Heart right ventricle (tissue), 16 donors: Measurements from ENCODE around the gene PGRMC1. TPM values are rescaled to one million over a fixed set of nuclear protein-coding genes. Genes with fewer than 3 reads are reported as not detected.

Experiments
- ATAC-seq, 8 donors: fragments of 200-7000 bp; cut with Tn5 transposase; one replicate each; pipeline ENCODE4 v1.9.1; 2020; ENCODE audit warnings: mild to moderate bottlenecking in 8 of 8, moderate library complexity in 8 of 8, moderate number of reproducible peaks in 1 of 8
- DNase-seq, 2 donors: peaks; one replicate each; pipeline ENCODE4 v3.0.0-alpha.2; 2020
- H3K27ac ChIP-seq, 10 donors: fragments of 200-600 bp; sonication (generic) in 2 of 10; one replicate each; pipeline versions ENCODE4 v1.5.0 to v1.8.0; 2020 to 2022; ENCODE audit warnings: mild to moderate bottlenecking in 3 of 10
- H3K27me3 ChIP-seq, 7 donors: fragments of 200-600 bp; one replicate each; pipeline ENCODE4 v1.8.0; 2021 to 2022; ENCODE audit warnings: mild to moderate bottlenecking in 2 of 7
- H3K36me3 ChIP-seq, 9 donors: fragments of 200-600 bp; sonication (generic) in 1 of 9; one replicate each; pipeline versions ENCODE4 v1.5.0 to v1.8.0; 2020 to 2022; ENCODE audit warnings: mild to moderate bottlenecking in 2 of 9
- H3K4me1 ChIP-seq, 9 donors: fragments of 200-600 bp; sonication (generic) in 1 of 9; one replicate each; pipeline versions ENCODE4 v1.5.0 to v1.8.0; 2020 to 2022; ENCODE audit warnings: mild to moderate bottlenecking in 4 of 9
- H3K4me3 ChIP-seq, 10 donors: fragments of 200-600 bp; sonication (generic) in 2 of 10; one replicate each; pipeline versions ENCODE4 v1.5.0 to v1.8.0; 2020 to 2022; ENCODE audit warnings: mild to moderate bottlenecking in 7 of 10, moderate library complexity in 2 of 10
- H3K9me3 ChIP-seq, 11 donors: fragments of 200-600 bp in 10 of 11; sonication (generic) in 2 of 11; one replicate each; pipeline versions ENCODE4 v1.5.0 to v1.8.0; 2013 to 2022; ENCODE audit warnings: mild to moderate bottlenecking in 2 of 11, control low read depth in 1 of 11, moderate library complexity in 1 of 11
- WGBS, 2 donors: extraction: QIAGEN DNeasy Blood & Tissue Kit; methylation state at CpG; one replicate each; pipeline ENCODE4 v1.1.7; 2013; ENCODE audit warnings: inconsistent platforms in 1 of 2; 5-methylcytosine and 5-hydroxymethylcytosine counted together
- intact Hi-C, 10 donors: fragments of 100-400 bp; cut with DNase I; formaldehyde crosslinking; loops; one replicate each; pipeline versions ENCODE4 v1.11.1 to v1.14.2; 2022
- polyA plus RNA-seq, 2 donors: library from polyadenylated mRNA; stranded (reverse); fragments of 200-250 nt; gene quantifications; one replicate each; pipeline ENCODE4 v1.2.3, GENCODE V29; 2013
- total RNA-seq, 10 donors: library from RNA; stranded (reverse); fragmentation: NEBNext Ultra II Directional in 3 of 10; extraction: Animal tissue kit (Norgen Biotek cat#: 25700) in 3 of 10; gene quantifications; one replicate each; pipeline versions ENCODE4 v1.2.1 to v1.2.4, GENCODE V29; 2021 to 2023
- TF ChIP-seq, protein P1 (sequence below), 9 donors: fragments of 200-600 bp; sonication (generic) in 2 of 9; IDR thresholded peaks; one replicate each; pipeline versions ENCODE4 v1.5.0 to v1.8.0; 2021 to 2022; ENCODE audit warnings: antibody characterized with exemption in 9 of 9, mild to moderate bottlenecking in 5 of 9, moderate library complexity in 1 of 9
- donor health status: Arrhythmogenic right ventricular cardiomyopathy.
- donor health status: ischemic (EF 13 %, LVEDD 7.1; RV severe dilation, severe dysfunction).
- donor health status: healthy with polysubstance abuse.
- donor health status: DM: no; HTN: yes; CAD: no.
- donor health status: DM: no; HTN: no; CAD: no.
- donor health status: ischemic (EF 25% LVEDD 6.9; RV normal size, moderate dysfunction).
- donor health status: ischemic (EF 25% LVEDD 5.7; RV mildly dilated, moderate dysfunction).
- donor health status: healthy.
- donor health status: DM: yes; HTN: yes; CAD: no.
- donor health status: Ischemic cardiomyopathy.
- donor health status: ischemic (EF 35%, LVEDD 5.7; RV mildly dilated, moderate dysfunction).
- donor health status: nonischemic (EF 11% LVEDD 7.7; RV severe dilation, severe dysfunction).
- donor health status: DM: yes; HTN: yes; CAD: no.
- donor health status: PGD.
- donor health status: ischemic (EF 29% LVEDD 5.4; RV normal size, mild dysfunction).
- donor health status: nonischemic (EF 23%, LVEDD 6.1; RV moderate dilation, normal function).

PGRMC1 gene
- total and polyA plus RNA-seq, 12 donors = 11.5 to 33.1 (median 15.4) TPM

GRCh38 chrX:119189595-119189994 lies 46.5 kb upstream of the PGRMC1 start:
- DNase-seq = peak; percentile 45 to 50
- H3K27me3 ChIP-seq = no peaks in the 10 kb centered on the region
- peak; percentile 85 to 89 (median 86) for ATAC-seq
- peaks cover 0 to 4% (median 0%) of the 10 kb centered on the region in 9 donors for H3K4me1 ChIP-seq
- H3K4me3 ChIP-seq = no peak overlapping the region
- H3K27ac ChIP-seq = peak overlapping the region in 8 of 10 donors; percentile 20 to 69 (median 47)
- intact Hi-C loops = loop anchor here in 1 of 10 donors (5.0 kb wide), 1 partner anchor 1647 kb away; no protein-coding TSS in a partner anchor
- TF ChIP-seq, protein P1, sequence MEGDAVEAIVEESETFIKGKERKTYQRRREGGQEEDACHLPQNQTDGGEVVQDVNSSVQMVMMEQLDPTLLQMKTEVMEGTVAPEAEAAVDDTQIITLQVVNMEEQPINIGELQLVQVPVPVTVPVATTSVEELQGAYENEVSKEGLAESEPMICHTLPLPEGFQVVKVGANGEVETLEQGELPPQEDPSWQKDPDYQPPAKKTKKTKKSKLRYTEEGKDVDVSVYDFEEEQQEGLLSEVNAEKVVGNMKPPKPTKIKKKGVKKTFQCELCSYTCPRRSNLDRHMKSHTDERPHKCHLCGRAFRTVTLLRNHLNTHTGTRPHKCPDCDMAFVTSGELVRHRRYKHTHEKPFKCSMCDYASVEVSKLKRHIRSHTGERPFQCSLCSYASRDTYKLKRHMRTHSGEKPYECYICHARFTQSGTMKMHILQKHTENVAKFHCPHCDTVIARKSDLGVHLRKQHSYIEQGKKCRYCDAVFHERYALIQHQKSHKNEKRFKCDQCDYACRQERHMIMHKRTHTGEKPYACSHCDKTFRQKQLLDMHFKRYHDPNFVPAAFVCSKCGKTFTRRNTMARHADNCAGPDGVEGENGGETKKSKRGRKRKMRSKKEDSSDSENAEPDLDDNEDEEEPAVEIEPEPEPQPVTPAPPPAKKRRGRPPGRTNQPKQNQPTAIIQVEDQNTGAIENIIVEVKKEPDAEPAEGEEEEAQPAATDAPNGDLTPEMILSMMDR (IDR thresholded peaks at IDR 0.05) = no peak
- no peaks in the 10 kb centered on the region for H3K36me3 ChIP-seq
- 42 to 51% methylated on average over 4 of the region's 4 CpGs for WGBS, 2 donors
- H3K9me3 ChIP-seq = no peaks in the 10 kb centered on the region

DNA sequence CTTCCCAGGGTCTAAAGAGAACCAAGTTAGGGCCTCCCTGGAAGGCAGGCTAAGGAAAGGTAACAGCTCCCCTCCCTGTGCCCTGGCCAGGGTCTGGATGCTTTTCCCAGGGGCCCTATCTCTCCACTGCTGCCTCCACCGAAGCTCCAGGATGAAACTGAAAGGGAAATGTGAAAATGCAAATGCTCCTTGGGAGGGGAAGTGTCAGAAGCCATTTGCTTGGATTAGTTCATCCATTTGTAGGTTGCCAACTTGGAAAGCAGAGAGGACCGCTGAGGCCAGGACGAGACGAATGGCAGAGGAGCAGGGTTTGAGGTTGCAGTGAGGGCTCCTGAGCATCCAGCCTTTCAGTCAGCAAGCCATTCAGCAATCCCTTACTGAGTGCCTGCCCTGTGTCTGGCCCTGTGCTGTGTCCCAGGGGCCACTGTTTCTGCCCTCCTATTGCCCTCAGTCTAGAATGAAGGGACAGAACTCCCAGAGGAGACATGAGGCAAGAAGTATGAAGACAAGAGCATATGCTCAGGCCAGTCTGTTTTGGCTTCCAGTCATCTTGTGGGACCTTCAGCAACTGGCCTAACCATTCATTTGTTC lies 45.9 kb upstream of the PGRMC1 start:
- Histone ChIP-seq H3K9me3 (no peaks in the 10 kb centered on the region), H3K4me3 (no peak overlapping the region), H3K27me3 (no peaks in the 10 kb centered on the region), H3K4me1 (peaks cover 0 to 4% (median 0%) of the 10 kb centered on the region in 9 donors), H3K27ac (peak overlapping the region in 8 of 10 donors; percentile 20 to 69 (median 47)), H3K36me3 (no peaks in the 10 kb centered on the region)
- intact Hi-C loops = loop anchor here in 1 of 10 donors (10.0 kb wide), 1 partner anchor 45 kb away; no protein-coding TSS in a partner anchor
- 50 to 56% methylated on average over 4 of the region's 4 CpGs for WGBS, 2 donors
- DNase-seq = peak; percentile 12 to 15
- peak; percentile 40 to 74 (median 56) for ATAC-seq
- TF ChIP-seq, protein P1 (IDR thresholded peaks at IDR 0.05) = no peak

DNA sequence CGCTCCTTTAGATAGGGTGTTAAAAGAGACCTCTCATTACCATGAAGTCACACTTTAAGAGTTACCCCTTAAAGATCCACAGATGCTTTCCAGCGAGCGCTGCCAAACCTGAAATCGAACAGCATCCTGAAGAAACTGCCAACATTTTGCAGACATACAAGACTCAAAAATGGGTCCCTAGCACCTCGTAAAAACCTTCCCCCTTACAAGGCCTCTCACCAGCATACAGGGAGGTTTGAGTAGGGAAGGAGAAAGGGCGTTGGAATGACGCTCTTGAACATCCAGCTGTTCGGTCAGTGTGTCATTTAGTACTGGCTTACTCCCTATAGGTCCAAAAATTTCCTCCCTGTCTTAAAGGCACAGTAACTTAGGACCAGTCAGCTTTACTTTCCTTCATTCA lies 45.3 kb upstream of the PGRMC1 start:
- DNase-seq = peak in 1 of 2 donors; percentile 15
- peak overlapping the region in 5 of 10 donors; percentile 20 to 69 (median 51) for H3K27ac ChIP-seq

GRCh38 chrX:119194621-119195020 lies 41.5 kb upstream of the PGRMC1 start:
- H3K4me1 ChIP-seq = no peaks in the 10 kb centered on the region
- DNase-seq = no peak
- TF ChIP-seq, protein P1 (IDR thresholded peaks at IDR 0.05) = peak in 6 of 9 donors; percentile 19 to 41 (median 32)
- intact Hi-C loops = loop anchor here in 2 of 10 donors (5.0 to 10.0 kb wide), 2 partner anchors 50 to 77 kb away; no protein-coding TSS in a partner anchor
- no peaks in the 10 kb centered on the region for H3K36me3 ChIP-seq
- no peaks in the 10 kb centered on the region for H3K9me3 ChIP-seq
- ATAC-seq = no peak
- H3K27ac ChIP-seq = no peak overlapping the region
- H3K4me3 ChIP-seq = no peak overlapping the region
- WGBS, 2 donors = 55 to 60% methylated on average over 5 of the region's 5 CpGs
- no peaks in the 10 kb centered on the region for H3K27me3 ChIP-seq

More for the DNA sequence above, 45.3 kb upstream of the PGRMC1 start:
- H3K4me1 ChIP-seq = peaks cover 0 to 4% (median 0%) of the 10 kb centered on the region in 9 donors
- no peaks in the 10 kb centered on the region for H3K9me3 ChIP-seq
- no peak overlapping the region for H3K4me3 ChIP-seq
- peak; percentile 50 to 83 (median 66) for ATAC-seq
- no peaks in the 10 kb centered on the region for H3K36me3 ChIP-seq
- WGBS, 2 donors = 62% methylated on average over 8 of the region's 8 CpGs
- TF ChIP-seq, protein P1 (IDR thresholded peaks at IDR 0.05) = no peak
- no peaks in the 10 kb centered on the region for H3K27me3 ChIP-seq
- intact Hi-C loops = loop anchor here in 1 of 10 donors (10.0 kb wide), 1 partner anchor 46 kb away; no protein-coding TSS in a partner anchor
